H1 (cell line): ENCODE results near the gene NWD2. TPM values are rescaled to one million over a fixed set of nuclear protein-coding genes. Genes with fewer than 3 reads are reported as not detected.

Experiments used
- BCL11A ChIP-seq, 2 experiments: IDR thresholded peaks; one replicate each; pipeline ENCODE4 v1.6.1; 2011; ENCODE audit warnings: low read depth in 2 of 2, low read length in 2 of 2, mild to moderate bottlenecking in 2 of 2
- KDM5A ChIP-seq: fragments of 200-600 bp; IDR thresholded peaks from 2 replicates; pipeline ENCODE4 v1.7.1; 2012; ENCODE audit warnings: mild to moderate bottlenecking, low read length, inconsistent platforms, mixed read lengths
- POU5F1 ChIP-seq: IDR thresholded peaks from 2 replicates; pipeline ENCODE4 v1.6.1; 2011; ENCODE audit warnings: low read depth, mild to moderate bottlenecking, low read length, moderate library complexity
- SAP30 ChIP-seq: fragments of 300-600 bp; sonication (generic); IDR thresholded peaks from 2 replicates; pipeline ENCODE4 v1.7.1; 2012; ENCODE audit warnings: low read length, moderate library complexity, mild to moderate bottlenecking, inconsistent platforms; ENCODE audit not compliant: insufficient read depth, insufficient replicate concordance
- polyA plus RNA-seq, 7 experiments: library from polyadenylated mRNA; depleted of rRNA in 3 of 7; stranded (reverse) in 5 of 7; unstranded in 2 of 7; fragments of >200 nt in 5 of 7; fragments of 200-250 nt in 2 of 7; gene quantifications; 1 replicate in 5 of 7; 2 replicates in 1 of 7; 4 replicates in 1 of 7; pipeline versions ENCODE4 v1.2.1 to v1.2.3, GENCODE V29; 2011 to 2013; ENCODE audit warnings: missing spikeins in 2 of 7, mixed read lengths in 2 of 7
- total RNA-seq: library from RNA; stranded (reverse); fragmentation: NEBNext Ultra II Directional; extraction: Animal tissue kit (Norgen Biotek cat#: 25700); gene quantifications from 2 replicates; pipeline ENCODE4 v1.2.1, GENCODE V29; 2021

The NWD2 gene
- total and polyA plus RNA-seq, 2 of the 8 experiments (the other 6 are each of a cell fraction or from before 2014, with no cell fraction given), result under 0.01 TPM; not detected in 1

DNA sequence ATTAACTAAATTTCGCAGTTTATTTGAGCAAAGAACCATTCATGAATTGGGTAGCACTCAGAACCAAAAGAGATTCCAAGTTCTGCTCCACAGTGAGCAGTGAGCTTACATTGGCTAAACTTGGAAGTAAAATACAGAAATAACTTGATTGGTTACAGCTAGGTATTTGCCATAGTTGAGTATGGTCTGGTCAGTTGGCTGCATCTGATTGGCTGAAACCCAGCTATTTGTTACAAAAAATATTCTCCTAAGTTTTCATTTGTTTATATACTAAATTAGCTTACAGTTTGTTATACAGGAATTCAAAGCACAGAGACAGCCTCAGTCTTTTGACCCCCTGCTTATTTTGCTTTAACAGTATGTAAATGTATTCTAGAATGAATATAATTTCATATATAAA is 226.6 kb downstream of the NWD2 start (continued):
- TF ChIP-seq KDM5A (no peak), POU5F1 (no peak), BCL11A (IDR thresholded peaks at IDR 0.05; ENCODE audit: low read depth in 2 of 2, low read length in 2 of 2) (no peak), SAP30 (no peak)
